HG03280 (cell line): ENCODE data around the gene UQCC2.

Experiments used
- ATAC-seq: cut with Tn5 transposase; IDR thresholded peaks from one replicate; pipeline ENCODE4 v1.9.1; 2021; ENCODE audit warnings: mild to moderate bottlenecking, moderate library complexity; ENCODE audit not compliant: unreplicated experiment

Gene UQCC2

DNA sequence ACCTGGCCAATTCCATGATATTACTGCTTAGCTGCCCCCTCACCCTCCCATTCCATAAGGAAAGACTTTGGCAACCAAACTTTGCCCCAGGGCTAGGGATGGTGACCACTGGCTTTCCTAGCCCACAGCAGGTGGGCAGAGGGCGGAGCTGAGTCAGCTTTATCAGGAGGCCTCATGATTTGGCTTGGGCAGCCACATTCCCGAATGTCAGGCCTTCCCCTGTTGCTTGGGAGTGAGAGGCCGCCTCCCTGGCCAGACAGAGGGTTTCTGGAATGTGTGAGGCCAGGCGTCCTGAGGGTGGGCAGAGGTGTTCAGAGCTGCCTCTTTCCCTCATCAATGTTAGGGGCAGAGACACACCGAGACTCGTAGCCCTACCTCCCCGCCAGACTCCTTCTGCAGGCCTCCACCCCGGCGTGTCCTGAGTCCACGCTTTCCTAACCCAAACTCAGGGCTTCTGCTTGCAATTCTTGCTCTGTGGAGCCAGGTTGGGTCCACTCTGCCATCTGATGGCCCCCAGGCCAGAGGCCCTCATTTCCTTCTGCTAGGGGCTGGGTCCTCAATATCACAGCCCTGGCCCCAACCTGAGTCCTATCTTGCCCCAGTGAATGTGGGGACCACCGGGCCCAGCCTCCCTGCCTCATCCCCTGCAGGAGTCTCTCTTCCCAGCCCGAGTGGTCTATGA lies 19.3 kb downstream of the UQCC2 start:
- ATAC-seq: no peak

GRCh38 chr6:33691456-33692077 lies 19.9 kb downstream of the UQCC2 start:
- no peak for ATAC-seq

GRCh38 chr6:33690766-33691165 lies 20.7 kb downstream of the UQCC2 start:
- no peak for ATAC-seq

DNA sequence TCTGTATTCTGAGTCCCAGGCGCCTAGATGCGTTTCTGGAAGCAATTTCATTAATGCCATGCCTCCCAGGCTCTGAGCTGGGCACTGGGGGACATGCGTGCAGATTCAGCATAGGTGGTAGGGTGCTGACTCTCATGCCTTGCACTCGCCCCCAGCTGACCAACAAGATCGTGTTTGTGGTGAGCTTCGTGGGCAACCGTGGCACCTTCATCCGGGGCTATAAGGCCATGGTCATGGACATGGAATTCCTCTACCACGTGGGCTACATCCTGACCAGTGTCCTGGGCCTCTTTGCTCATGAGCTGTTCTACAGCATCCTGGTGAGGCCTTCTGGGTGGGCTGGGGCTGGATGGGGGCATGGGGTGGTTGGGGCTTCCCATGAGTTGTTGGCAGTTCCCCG lies 21.6 kb downstream of the UQCC2 start:
- ATAC-seq: no peak

GRCh38 chr6:33689148-33689494 lies 22.4 kb downstream of the UQCC2 start:
- no peak for ATAC-seq

DNA sequence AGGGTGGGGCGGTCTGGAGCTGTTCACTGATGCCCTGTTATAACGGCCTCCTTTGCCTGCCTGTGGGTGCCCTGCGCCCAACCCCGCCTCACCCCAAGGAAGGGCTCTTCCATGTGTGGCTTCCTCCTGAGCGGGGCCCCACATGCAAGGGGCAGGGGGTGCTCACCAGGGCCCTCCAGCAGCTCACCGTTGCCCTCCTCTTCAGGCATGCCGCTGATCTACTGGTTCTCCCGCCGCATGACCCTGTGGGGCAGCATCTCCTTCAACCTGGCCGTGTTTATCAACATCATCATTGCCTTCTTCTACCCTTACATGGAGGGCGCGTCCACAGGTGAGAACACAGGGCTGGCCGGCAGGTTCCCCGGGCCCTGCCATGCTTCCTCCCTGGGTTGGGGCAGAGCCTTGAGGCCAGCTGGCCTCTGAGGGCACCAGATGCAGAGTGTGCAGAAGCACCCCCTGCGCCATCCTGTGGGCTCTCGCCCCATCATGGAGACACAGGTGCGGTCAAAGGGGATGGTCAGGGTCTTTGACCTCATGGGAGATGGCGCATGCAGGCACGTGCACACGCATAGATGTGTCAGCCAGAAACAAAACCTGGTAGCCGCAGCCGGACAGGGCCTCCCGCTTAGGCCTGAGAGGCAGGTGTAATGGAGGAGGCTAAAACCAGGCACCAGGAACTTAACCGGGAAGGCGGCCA lies 22.9 kb downstream of the UQCC2 start:
- no peak for ATAC-seq

DNA sequence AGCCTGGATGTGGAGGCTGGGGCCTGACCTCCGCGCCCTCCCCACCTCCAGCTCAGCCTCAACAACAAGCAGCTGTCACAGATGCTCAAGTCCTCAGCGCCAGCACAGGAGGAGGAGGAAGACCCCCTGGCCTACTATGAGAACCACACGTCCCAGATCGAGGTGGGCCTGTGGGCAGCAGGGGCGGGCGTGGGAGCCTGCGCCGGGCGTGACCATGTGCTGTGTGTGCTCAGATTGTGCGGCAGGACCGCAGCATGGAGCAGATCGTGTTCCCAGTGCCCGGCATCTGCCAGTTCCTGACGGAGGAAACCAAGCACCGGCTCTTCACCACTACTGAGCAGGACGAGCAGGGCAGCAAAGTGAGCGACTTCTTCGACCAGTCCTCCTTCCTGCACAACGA lies 23.5 kb downstream of the UQCC2 start:
- ATAC-seq: no peak

DNA sequence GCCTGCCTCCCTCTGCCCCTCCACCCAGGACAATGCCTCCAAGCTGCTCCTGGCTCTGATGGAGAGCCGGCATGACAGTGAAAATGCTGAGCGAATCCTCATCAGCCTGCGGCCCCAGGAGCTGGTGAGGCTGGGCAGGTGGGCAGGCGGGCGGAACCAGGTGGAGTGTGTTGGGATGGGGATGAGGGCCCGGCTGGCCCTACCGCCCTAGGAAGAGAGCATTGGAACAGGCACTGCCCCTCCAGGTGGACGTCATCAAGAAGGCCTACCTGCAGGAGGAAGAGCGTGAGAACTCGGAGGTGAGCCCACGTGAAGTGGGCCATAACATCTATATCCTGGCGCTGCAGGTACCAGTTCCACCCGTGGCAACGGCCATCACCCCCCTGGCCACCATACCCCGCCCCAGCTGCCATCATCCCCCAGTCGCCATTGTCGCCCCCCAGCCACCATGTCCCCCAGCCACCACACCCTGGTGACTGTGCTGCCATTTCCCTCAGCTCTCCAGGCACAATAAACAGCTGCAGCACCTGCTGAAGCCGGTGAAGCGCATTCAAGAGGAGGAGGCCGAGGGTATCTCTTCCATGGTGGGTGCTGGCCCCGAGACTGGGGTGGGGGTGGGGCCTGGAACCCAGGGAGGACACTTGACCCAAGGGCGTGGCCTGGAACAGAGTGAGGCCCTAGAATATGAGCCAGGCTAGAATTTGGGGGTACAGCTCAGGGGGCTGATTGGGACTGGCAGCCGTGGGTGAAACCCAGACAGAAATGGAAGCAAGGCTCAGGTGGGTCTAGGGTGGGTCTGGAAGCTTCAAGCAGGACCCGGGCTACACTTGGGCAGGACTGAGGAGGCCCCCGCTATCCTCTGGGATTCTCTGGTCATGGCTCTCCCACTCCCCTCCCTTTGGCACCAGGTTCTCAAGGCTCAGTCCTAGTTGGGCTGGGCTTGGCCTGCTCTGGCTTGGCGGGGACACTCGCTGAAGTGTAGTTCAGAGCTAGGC lies 24.2 kb downstream of the UQCC2 start:
- no peak for ATAC-seq

DNA sequence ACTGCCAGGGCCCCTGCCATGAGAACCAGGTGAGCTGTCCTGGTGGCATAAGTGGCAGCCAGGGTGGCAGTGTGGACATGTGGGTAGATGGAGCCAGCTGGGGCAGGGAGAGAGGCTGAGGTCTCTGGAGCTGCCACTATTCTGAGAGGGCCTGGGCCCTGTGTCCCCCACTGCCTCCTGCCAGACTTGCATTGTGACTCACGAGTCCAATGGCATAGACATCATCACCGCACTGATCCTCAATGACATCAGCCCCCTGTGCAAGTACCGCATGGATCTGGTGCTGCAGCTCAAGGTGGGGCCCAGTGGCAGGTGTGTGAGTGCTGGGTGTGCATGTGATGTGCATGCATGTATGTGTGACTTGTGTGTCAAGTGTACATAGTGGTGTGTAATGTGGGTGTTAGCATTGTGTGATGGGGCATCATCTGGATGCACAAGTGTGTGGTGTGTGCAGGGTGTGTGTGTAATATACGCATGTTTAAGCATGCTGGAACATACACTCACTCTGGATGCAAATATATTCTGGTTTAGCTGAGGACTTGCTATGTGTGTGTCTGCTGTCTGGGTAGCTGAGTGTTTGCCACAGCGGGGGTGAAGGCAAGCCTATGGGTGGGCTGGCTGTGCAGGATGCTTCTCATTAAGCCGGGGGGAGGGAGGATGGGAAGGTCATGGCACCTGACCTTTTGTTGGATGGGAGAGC lies 25.1 kb downstream of the UQCC2 start:
- no peak for ATAC-seq

DNA sequence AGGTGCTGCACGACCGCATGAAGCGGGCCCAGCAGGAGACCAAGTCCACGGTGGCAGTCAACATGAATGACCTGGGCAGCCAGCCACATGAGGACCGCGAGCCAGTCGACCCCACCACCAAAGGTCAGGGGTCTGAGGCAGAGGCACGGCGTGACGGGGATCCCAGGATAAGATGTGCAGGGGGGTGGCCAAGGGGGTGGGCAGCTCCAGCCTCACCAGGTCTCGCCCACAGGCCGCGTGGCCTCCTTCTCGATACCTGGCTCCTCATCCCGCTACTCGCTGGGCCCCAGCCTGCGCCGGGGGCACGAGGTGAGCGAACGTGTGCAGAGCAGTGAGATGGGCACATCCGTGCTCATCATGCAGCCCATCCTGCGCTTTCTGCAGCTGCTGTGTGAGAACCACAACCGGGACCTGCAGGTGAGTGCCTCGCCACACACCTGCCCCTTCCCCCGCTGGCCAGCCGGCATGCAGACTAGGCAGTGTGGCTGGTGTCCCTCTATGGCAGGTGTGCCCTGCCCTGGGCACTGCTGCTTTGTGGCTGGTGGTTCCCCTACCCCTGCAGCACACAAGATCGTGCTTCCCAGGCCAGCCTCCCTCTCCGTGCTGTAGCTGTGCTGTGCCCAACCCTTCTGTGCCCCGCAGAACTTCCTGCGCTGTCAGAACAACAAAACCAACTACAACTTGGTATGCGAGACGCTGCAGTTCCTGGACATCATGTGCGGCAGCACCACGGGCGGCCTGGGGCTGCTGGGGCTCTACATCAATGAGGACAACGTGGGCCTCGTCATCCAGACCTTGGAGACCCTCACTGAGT lies 25.9 kb downstream of the UQCC2 start:
- no peak for ATAC-seq

DNA sequence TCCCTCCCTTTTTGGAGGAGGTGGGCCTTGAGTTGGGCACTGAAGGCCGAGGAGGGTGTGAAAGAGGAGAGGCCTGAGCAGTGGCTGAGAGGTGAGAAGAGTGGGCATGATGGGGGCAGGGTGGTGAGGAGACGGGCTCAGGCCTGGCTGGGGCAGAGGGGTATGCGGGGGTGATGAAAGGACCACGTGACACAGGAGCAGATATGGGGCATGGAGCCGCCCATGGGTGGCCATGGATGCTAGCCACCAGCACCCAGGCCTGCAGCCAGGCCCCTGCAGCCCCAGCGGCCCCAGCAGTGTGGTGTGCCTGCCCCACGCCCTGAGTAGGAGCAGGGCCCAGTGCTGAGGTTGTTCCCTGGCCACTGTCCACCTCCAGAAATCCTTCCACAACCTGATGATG lies 26.5 kb downstream of the UQCC2 start:
- ATAC-seq: no peak

- no peak for ATAC-seq
Observed at GRCh38 chr6:33684428-33684896, 27.0 kb downstream of the UQCC2 start.

GRCh38 chr6:33683576-33684427 lies 27.7 kb downstream of the UQCC2 start:
- no peak for ATAC-seq

GRCh38 chr6:33683051-33683571 lies 28.4 kb downstream of the UQCC2 start:
- ATAC-seq: no peak

GRCh38 chr6:33682341-33682740 lies 29.2 kb downstream of the UQCC2 start:
- ATAC-seq: no peak

- ATAC-seq: no peak
Observed at GRCh38 chr6:33679761-33680160, 31.7 kb downstream of the UQCC2 start.

GRCh38 chr6:33678932-33679490 lies 32.5 kb downstream of the UQCC2 start:
- ATAC-seq: no peak
